ENCODE measurements around the gene FMO2.

GRCh38 chr1:171150156-171150555, 34.9 kb upstream of the FMO2 start:
- TF ChIP-seq, protein P1, sequence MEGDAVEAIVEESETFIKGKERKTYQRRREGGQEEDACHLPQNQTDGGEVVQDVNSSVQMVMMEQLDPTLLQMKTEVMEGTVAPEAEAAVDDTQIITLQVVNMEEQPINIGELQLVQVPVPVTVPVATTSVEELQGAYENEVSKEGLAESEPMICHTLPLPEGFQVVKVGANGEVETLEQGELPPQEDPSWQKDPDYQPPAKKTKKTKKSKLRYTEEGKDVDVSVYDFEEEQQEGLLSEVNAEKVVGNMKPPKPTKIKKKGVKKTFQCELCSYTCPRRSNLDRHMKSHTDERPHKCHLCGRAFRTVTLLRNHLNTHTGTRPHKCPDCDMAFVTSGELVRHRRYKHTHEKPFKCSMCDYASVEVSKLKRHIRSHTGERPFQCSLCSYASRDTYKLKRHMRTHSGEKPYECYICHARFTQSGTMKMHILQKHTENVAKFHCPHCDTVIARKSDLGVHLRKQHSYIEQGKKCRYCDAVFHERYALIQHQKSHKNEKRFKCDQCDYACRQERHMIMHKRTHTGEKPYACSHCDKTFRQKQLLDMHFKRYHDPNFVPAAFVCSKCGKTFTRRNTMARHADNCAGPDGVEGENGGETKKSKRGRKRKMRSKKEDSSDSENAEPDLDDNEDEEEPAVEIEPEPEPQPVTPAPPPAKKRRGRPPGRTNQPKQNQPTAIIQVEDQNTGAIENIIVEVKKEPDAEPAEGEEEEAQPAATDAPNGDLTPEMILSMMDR (IDR thresholded peaks at IDR 0.05; ENCODE audit: low read depth, low read length, poor library complexity, severe bottlenecking) = no peak
- no peak for TF ChIP-seq EZH2phosphoT487 (IDR thresholded peaks at IDR 0.05; ENCODE audit: borderline replicate concordance, low read length)
